Panc1 (cell line): ENCODE data around the gene SDF4. TPM values are rescaled to one million over a fixed set of nuclear protein-coding genes. Genes with fewer than 3 reads are reported as not detected.

Source experiments
- ATAC-seq: fragments of 200-7000 bp; cut with Tn5 transposase; 2 replicates; pipeline ENCODE4 v1.9.1; 2020; ENCODE audit warnings: mild to moderate bottlenecking, moderate library complexity
- BruUV-seq: library from RNA; stranded (reverse); fragments of 400-500 nt; replicated peaks from 2 replicates; lab custom pipeline; 2021; lab: Mats Ljungman, UMichigan
- CTCF ChIA-PET: fragments of 300-600 bp; sonication (Branson Sonifier 250); formaldehyde crosslinking; loops from one replicate; lab custom pipeline; 2022; ENCODE audit warnings: antibody characterized with exemption; lab: Charles Lee
- POLR2A ChIA-PET: fragments of 300-600 bp; sonication (Branson Sonifier 250); formaldehyde crosslinking; loops from one replicate; lab custom pipeline; 2022; ENCODE audit warnings: antibody characterized with exemption; lab: Charles Lee
- DNase-seq: peaks from one replicate; pipeline ENCODE4 v3.0.0-alpha.2; 2010; ENCODE audit warnings: low read depth, low spot score
- H3K27ac ChIP-seq: 2 replicates; pipeline ENCODE4 v1.5.1; 2011; ENCODE audit warnings: mild to moderate bottlenecking, low read length, inconsistent platforms
- H3K27me3 ChIP-seq: fragments of 200-500 bp; sonication (Bioruptor generic); 2 replicates; pipeline ENCODE4 v1.6.0; 2014; ENCODE audit warnings: low read length, inconsistent platforms; ENCODE audit not compliant: control insufficient read depth, insufficient read depth
- H3K36me3 ChIP-seq: fragments of 200-500 bp; sonication (Bioruptor generic); 2 replicates; pipeline ENCODE4 v1.5.1; 2014; ENCODE audit warnings: inconsistent platforms, mild to moderate bottlenecking, low read length, moderate library complexity; ENCODE audit not compliant: control insufficient read depth, insufficient read depth
- H3K4me1 ChIP-seq: 2 replicates; pipeline ENCODE4 v1.5.1; 2011; ENCODE audit warnings: inconsistent platforms, mild to moderate bottlenecking, low read length, moderate library complexity; ENCODE audit not compliant: control insufficient read depth, insufficient read depth
- H3K4me3 ChIP-seq, 2 experiments: 2 replicates each; pipeline ENCODE4 v1.5.1; 2011 to 2012; ENCODE audit warnings: low read depth in 2 of 2, low read length in 2 of 2, mild to moderate bottlenecking in 2 of 2, inconsistent platforms in 1 of 2, moderate library complexity in 1 of 2
- H3K9me3 ChIP-seq: fragments of 200-500 bp; sonication (Bioruptor generic); 2 replicates; pipeline ENCODE4 v1.5.1; 2014; ENCODE audit warnings: low read depth, mild to moderate bottlenecking, inconsistent platforms, low read length, moderate library complexity; ENCODE audit not compliant: control insufficient read depth, insufficient read depth
- POLR2AphosphoS5 ChIP-seq: IDR thresholded peaks from 2 replicates; pipeline ENCODE4 v1.6.1; 2012; ENCODE audit warnings: mild to moderate bottlenecking, low read depth, low read length, moderate library complexity
- SIN3A ChIP-seq: IDR thresholded peaks from 2 replicates; pipeline ENCODE4 v1.6.1; 2012; ENCODE audit warnings: low read depth, mild to moderate bottlenecking, low read length, moderate library complexity, borderline replicate concordance; ENCODE audit not compliant: insufficient read depth
- TCF7L2 ChIP-seq: IDR thresholded peaks from 2 replicates; pipeline ENCODE4 v1.6.1; 2011; ENCODE audit warnings: mild to moderate bottlenecking, low read depth, low read length, inconsistent platforms
- in situ Hi-C: cut with HindIII; loops from 2 replicates; pipeline ENCODE4 v1.10.0; 2016; ENCODE audit warnings: low sequenced_read_pairs, low pct_unique_long_range_greater_than_20kb
- intact Hi-C: fragments of 100-400 bp; cut with micrococcal nuclease; formaldehyde crosslinking; loops from one replicate; pipeline ENCODE4 v1.10.0; 2022; ENCODE audit not compliant: unreplicated experiment
- total RNA-seq: library from RNA; stranded (reverse); gene quantifications from one replicate; pipeline ENCODE4 v1.2.1, GENCODE V29; 2021; ENCODE audit not compliant: unreplicated experiment
- TF ChIP-seq, protein P1 (sequence below): fragments of 450-650 bp; IDR thresholded peaks from 2 replicates; pipeline ENCODE4 v1.5.1; 2017; ENCODE audit warnings: mild to moderate bottlenecking
- TF ChIP-seq, protein P2 (sequence below), 2 experiments: IDR thresholded peaks; 2 replicates each; pipeline ENCODE4 v1.6.1; 2011 to 2012; ENCODE audit warnings: low read depth in 2 of 2, control low read depth in 1 of 2, low read length in 1 of 2, mild to moderate bottlenecking in 1 of 2, moderate library complexity in 1 of 2; ENCODE audit not compliant: insufficient read depth in 1 of 2

Gene SDF4
- total RNA-seq, 1 experiment from 2014 or later: 335 TPM

DNA sequence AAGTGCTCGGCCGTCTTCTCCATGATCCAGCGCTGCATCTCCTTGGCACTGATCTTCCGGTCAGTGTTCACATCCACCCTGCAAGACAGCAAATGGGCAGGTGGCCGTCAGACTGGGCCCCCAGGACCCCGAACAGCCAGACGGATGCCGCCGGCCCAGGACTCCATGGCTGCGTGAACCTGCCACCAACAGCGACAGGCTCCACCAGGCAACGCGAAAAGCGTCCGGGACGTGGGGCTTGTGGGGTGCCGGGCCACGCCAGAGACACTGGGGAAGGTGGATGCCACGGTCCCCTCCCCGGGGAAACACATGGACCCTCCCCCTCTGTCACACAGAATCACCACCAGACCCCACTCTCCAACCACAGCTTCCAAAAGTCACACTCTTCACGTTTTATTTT lies 7.9 kb downstream of the SDF4 start:
- H3K4me1 ChIP-seq: no peaks in the 10 kb centered on the region
- intact Hi-C loops (no loop called here), in situ Hi-C loops (no loop called here)
- H3K4me3 ChIP-seq: no peak overlapping the region
- no peak for TF ChIP-seq TCF7L2
- TF ChIP-seq POLR2AphosphoS5: no peak
- no peak for TF ChIP-seq SIN3A
- TF ChIP-seq, protein P1, sequence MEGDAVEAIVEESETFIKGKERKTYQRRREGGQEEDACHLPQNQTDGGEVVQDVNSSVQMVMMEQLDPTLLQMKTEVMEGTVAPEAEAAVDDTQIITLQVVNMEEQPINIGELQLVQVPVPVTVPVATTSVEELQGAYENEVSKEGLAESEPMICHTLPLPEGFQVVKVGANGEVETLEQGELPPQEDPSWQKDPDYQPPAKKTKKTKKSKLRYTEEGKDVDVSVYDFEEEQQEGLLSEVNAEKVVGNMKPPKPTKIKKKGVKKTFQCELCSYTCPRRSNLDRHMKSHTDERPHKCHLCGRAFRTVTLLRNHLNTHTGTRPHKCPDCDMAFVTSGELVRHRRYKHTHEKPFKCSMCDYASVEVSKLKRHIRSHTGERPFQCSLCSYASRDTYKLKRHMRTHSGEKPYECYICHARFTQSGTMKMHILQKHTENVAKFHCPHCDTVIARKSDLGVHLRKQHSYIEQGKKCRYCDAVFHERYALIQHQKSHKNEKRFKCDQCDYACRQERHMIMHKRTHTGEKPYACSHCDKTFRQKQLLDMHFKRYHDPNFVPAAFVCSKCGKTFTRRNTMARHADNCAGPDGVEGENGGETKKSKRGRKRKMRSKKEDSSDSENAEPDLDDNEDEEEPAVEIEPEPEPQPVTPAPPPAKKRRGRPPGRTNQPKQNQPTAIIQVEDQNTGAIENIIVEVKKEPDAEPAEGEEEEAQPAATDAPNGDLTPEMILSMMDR: no peak
- TF ChIP-seq, protein P2, sequence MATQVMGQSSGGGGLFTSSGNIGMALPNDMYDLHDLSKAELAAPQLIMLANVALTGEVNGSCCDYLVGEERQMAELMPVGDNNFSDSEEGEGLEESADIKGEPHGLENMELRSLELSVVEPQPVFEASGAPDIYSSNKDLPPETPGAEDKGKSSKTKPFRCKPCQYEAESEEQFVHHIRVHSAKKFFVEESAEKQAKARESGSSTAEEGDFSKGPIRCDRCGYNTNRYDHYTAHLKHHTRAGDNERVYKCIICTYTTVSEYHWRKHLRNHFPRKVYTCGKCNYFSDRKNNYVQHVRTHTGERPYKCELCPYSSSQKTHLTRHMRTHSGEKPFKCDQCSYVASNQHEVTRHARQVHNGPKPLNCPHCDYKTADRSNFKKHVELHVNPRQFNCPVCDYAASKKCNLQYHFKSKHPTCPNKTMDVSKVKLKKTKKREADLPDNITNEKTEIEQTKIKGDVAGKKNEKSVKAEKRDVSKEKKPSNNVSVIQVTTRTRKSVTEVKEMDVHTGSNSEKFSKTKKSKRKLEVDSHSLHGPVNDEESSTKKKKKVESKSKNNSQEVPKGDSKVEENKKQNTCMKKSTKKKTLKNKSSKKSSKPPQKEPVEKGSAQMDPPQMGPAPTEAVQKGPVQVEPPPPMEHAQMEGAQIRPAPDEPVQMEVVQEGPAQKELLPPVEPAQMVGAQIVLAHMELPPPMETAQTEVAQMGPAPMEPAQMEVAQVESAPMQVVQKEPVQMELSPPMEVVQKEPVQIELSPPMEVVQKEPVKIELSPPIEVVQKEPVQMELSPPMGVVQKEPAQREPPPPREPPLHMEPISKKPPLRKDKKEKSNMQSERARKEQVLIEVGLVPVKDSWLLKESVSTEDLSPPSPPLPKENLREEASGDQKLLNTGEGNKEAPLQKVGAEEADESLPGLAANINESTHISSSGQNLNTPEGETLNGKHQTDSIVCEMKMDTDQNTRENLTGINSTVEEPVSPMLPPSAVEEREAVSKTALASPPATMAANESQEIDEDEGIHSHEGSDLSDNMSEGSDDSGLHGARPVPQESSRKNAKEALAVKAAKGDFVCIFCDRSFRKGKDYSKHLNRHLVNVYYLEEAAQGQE (IDR thresholded peaks at IDR 0.05; ENCODE audit: insufficient read depth in 1 of 2, low read depth in 2 of 2, low read length in 1 of 2): no peak
- H3K27ac ChIP-seq: no peak overlapping the region
- ATAC-seq (no peak), DNase-seq (no peak)
- ChIA-PET CTCF (no interaction called here), POLR2A (no interaction called here)
- no peaks in the 10 kb centered on the region for H3K27me3 ChIP-seq
- H3K36me3 ChIP-seq: no peaks in the 10 kb centered on the region
- H3K9me3 ChIP-seq: no peaks in the 10 kb centered on the region
- no TSS peak for BruUV-seq

DNA sequence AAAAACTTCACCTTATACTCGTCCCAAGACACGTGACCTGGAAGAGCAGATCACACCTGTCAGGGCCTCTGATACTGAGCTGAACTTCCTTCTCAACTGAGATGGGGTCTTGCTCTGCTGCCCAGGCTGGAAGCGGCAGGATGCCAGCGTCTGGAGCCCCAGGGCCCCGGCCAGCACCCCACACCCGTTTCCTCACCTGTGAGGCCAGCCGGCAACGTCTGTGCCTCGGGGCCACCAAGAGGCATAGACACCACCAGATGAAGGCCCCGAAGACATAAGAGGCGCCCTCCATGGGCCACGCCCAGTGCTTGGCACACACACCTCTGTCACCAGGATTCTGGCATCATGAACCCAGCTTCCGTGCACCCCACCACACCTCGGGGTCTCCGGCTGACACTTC lies 8.5 kb downstream of the SDF4 start:
- POLR2A ChIA-PET: no interaction called here
- H3K4me3 ChIP-seq: no peak overlapping the region
- DNase-seq: no peak
- H3K27me3 ChIP-seq: no peaks in the 10 kb centered on the region
- intact Hi-C loops: no loop called here
- in situ Hi-C loops: no loop called here
- TF ChIP-seq TCF7L2: no peak
- TF ChIP-seq, protein P1: no peak
- no peak for TF ChIP-seq POLR2AphosphoS5
- TF ChIP-seq, protein P2 (IDR thresholded peaks at IDR 0.05; ENCODE audit: insufficient read depth in 1 of 2, low read depth in 2 of 2, low read length in 1 of 2): no peak
- TF ChIP-seq SIN3A: no peak
- ATAC-seq: no peak
- no peaks in the 10 kb centered on the region for H3K4me1 ChIP-seq
- peaks cover under 1% of the 10 kb centered on the region; the same call in 1 of the 2 replicates for H3K36me3 ChIP-seq
- BruUV-seq: no TSS peak
- no peaks in the 10 kb centered on the region for H3K9me3 ChIP-seq
- H3K27ac ChIP-seq: no peak overlapping the region
- CTCF ChIA-PET: no interaction called here
